ENCODE data around the gene ZNF70.

The ZNF70 gene

GRCh38 chr22:23704829-23705228 lies 46.1 kb downstream of the ZNF70 start:
- TF ChIP-seq, protein P1, sequence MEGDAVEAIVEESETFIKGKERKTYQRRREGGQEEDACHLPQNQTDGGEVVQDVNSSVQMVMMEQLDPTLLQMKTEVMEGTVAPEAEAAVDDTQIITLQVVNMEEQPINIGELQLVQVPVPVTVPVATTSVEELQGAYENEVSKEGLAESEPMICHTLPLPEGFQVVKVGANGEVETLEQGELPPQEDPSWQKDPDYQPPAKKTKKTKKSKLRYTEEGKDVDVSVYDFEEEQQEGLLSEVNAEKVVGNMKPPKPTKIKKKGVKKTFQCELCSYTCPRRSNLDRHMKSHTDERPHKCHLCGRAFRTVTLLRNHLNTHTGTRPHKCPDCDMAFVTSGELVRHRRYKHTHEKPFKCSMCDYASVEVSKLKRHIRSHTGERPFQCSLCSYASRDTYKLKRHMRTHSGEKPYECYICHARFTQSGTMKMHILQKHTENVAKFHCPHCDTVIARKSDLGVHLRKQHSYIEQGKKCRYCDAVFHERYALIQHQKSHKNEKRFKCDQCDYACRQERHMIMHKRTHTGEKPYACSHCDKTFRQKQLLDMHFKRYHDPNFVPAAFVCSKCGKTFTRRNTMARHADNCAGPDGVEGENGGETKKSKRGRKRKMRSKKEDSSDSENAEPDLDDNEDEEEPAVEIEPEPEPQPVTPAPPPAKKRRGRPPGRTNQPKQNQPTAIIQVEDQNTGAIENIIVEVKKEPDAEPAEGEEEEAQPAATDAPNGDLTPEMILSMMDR (IDR thresholded peaks at IDR 0.05; ENCODE audit: borderline replicate concordance, control extremely low read depth, extremely low read depth, insufficient read depth, missing control alignments), result no peak
- DNase-seq (ENCODE audit: low spot score), result no peak

DNA sequence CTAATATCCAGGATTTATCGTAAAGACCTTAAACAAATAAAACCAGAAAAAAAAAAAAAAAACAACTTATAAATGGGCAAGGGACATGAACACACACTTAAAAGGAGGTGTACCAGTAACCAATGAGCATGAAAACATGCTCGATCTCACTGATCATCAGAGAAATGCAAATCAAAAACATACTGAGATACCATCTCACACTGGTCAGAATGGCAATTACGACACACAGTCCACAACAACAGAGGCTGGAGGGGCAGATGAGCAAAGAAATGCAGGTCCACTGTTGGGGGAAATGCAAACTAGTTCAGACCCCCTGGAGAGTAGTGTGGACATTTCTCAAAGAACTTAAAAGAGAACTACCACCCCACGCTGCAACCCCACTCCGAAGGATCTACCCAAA lies 46.9 kb downstream of the ZNF70 start:
- in situ Hi-C loops (cut with MboI; ENCODE audit: low sequenced_read_pairs, unreplicated experiment), result no loop called here
- no peak for DNase-seq (ENCODE audit: low spot score)

More at GRCh38 chr22:23704829-23705228, 46.1 kb downstream of the ZNF70 start:
- in situ Hi-C loops (cut with MboI; ENCODE audit: low sequenced_read_pairs, unreplicated experiment), result no loop called here

DNA sequence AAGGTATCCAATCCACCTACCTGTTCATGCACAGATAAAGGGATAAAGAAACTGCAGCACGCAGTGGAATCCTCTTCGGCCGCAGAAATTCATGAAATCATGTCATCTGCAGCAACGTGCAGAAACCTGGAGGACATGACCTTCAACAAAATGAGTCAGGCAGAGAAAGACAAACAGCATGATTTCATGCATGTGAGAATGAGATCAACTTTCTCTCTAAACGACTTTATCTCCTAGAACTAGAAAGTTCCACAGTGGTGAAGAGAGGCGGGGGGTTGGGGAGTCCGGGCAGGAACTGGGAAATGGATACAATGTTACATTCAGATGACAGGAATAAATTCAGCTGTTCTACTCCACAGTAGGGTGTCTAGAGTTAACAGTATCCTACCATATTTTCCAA lies 50.2 kb downstream of the ZNF70 start:
- TF ChIP-seq, protein P1 (IDR thresholded peaks at IDR 0.05; ENCODE audit: borderline replicate concordance, control extremely low read depth, extremely low read depth, insufficient read depth, missing control alignments), result no peak
- in situ Hi-C loops (cut with MboI; ENCODE audit: low sequenced_read_pairs, unreplicated experiment), result no loop called here
- DNase-seq (ENCODE audit: low spot score), result no peak

More for the DNA sequence above, 46.9 kb downstream of the ZNF70 start:
- TF ChIP-seq, protein P1 (IDR thresholded peaks at IDR 0.05; ENCODE audit: borderline replicate concordance, control extremely low read depth, extremely low read depth, insufficient read depth, missing control alignments), result no peak

DNA sequence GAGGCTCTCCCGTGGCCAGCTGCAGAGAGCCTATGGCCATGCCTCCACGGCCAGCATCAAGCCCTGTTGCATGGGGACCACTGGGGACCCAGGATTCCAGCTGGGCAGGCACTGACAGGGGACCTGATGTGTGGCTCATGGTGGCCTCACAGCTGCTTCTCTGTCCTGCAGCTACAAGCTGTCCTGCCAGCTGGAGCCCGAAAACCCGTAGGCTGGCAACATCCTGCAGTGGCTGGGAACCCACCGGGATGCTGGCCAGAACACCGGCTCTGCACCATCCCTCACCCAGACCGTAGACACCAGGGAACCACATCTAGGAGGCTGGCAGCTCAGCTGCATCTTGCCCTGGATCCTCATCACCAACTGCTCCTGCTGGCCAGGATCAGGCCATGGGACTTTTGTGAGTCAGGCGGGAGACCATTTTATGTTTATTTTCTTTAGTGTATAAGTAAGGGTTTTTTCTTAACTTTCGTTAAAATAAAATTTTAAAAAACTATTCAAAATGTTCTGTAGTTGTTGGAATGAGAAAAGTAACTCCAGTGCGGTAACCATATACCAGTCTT lies 52.2 kb downstream of the ZNF70 start:
- TF ChIP-seq, protein P1 (IDR thresholded peaks at IDR 0.05; ENCODE audit: borderline replicate concordance, control extremely low read depth, extremely low read depth, insufficient read depth, missing control alignments), result no peak
- in situ Hi-C loops (cut with MboI; ENCODE audit: low sequenced_read_pairs, unreplicated experiment), result no loop called here
- no peak for DNase-seq (ENCODE audit: low spot score)

- in situ Hi-C loops (cut with MboI; ENCODE audit: low sequenced_read_pairs, unreplicated experiment), result no loop called here
- DNase-seq (ENCODE audit: low spot score), result no peak
- TF ChIP-seq, protein P1 (IDR thresholded peaks at IDR 0.05; ENCODE audit: borderline replicate concordance, control extremely low read depth, extremely low read depth, insufficient read depth, missing control alignments), result no peak
These were observed 52.8 kb downstream of the ZNF70 start for GRCh38 chr22:23698094-23698493.

DNA sequence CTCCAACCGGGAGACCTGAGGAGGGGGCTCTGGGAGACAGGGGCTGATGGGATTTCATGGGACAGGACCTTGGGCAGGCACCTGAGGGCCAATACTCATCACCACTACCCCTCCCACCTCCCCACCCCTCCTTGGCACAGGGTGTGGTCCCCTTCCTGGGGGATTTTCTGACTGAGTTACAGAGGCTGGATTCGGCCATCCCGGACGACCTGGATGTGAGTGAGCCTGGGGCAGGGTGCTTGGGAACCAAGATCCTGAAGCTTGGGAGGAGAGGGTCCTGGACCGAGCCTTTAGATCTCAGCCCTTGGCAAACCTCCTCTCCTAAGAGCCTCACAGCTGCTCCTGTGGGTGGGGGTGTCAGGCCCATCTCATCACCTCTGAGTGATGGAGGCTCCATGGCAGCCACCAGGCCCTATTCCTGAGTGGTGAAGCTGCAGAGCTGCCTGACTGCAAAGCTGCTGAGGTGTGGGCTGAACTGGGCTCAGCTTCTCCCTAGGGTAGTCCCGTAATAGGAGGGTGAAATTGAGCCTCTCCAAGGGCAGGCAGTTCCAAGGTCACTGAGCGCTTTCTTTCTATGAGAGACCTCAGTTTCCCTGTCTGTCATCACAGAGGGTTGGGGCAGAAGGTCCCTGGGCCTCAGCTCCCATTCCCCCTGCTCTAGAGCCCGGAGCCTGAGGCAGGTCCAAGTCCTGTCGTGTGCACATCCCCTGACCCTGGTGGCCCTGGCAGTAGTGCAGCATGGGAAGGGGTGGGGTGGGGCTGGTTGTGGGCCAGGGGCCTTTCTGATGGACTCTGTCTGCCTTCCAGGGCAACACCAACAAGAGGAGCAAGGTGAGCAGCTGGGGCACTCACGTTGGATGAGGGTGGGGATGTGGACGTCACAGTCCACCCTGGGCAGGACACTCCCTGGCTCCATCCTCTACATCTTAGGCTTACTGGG lies 53.6 kb downstream of the ZNF70 start:
- no peak for DNase-seq (ENCODE audit: low spot score)
- TF ChIP-seq, protein P1 (IDR thresholded peaks at IDR 0.05; ENCODE audit: borderline replicate concordance, control extremely low read depth, extremely low read depth, insufficient read depth, missing control alignments), result no peak
- in situ Hi-C loops (cut with MboI; ENCODE audit: low sequenced_read_pairs, unreplicated experiment), result no loop called here

All from GM13976 (cell line).